Lower leg skin (tissue), 3 donors: ENCODE data around the gene OGFR.

Source experiments
- CTCF ChIP-seq, 3 donors: fragments of 450-650 bp; IDR thresholded peaks; one replicate each; pipeline ENCODE4 v1.5.1; 2016; ENCODE audit warnings: antibody characterized with exemption in 3 of 3, mild to moderate bottlenecking in 3 of 3, moderate library complexity in 2 of 3
- POLR2A ChIP-seq, 2 donors: fragments of 450-650 bp; IDR thresholded peaks; one replicate each; pipeline ENCODE4 v1.6.1; 2016 to 2017; ENCODE audit warnings: antibody characterized with exemption in 2 of 2, mild to moderate bottlenecking in 1 of 2, moderate library complexity in 1 of 2

- no peak for TF ChIP-seq CTCF (IDR thresholded peaks at IDR 0.05)
- TF ChIP-seq POLR2A (IDR thresholded peaks at IDR 0.05), result no peak
These were observed 33.1 kb downstream of the OGFR start for GRCh38 chr20:62837790-62838127.
